GM19328 (cell line): ENCODE results near the gene UBL7.

Experiments
- ATAC-seq: cut with Tn5 transposase; IDR thresholded peaks from one replicate; pipeline ENCODE4 v1.9.1; 2021; ENCODE audit warnings: mild to moderate bottlenecking, moderate library complexity; ENCODE audit not compliant: unreplicated experiment

UBL7 gene

GRCh38 chr15:74410502-74410901 is 50.5 kb downstream of the UBL7 start:
- ATAC-seq, result no peak

GRCh38 chr15:74409225-74409624 is 51.7 kb downstream of the UBL7 start:
- ATAC-seq, result no peak

- ATAC-seq, result no peak
Measured at GRCh38 chr15:74408815-74409214, 52.1 kb downstream of the UBL7 start.

GRCh38 chr15:74408385-74408784 is 52.6 kb downstream of the UBL7 start:
- no peak for ATAC-seq

- ATAC-seq, result no peak
Measured at GRCh38 chr15:74406992-74407705, 53.8 kb downstream of the UBL7 start.

- ATAC-seq, result no peak
Measured at GRCh38 chr15:74406517-74406916, 54.4 kb downstream of the UBL7 start.

GRCh38 chr15:74405823-74406222 is 55.1 kb downstream of the UBL7 start:
- ATAC-seq, result no peak

GRCh38 chr15:74403991-74404563 is 56.9 kb downstream of the UBL7 start:
- ATAC-seq, result no peak

- ATAC-seq, result no peak
Measured at GRCh38 chr15:74403588-74403919, 57.4 kb downstream of the UBL7 start.

- ATAC-seq, result peak; percentile 34
Measured at GRCh38 chr15:74402873-74403587, 57.9 kb downstream of the UBL7 start.

- ATAC-seq, result no peak
Measured at GRCh38 chr15:74402337-74402841, 58.6 kb downstream of the UBL7 start.

- no peak for ATAC-seq
Measured at GRCh38 chr15:74400915-74401757, 59.8 kb downstream of the UBL7 start.

- ATAC-seq, result no peak
Measured at GRCh38 chr15:74400313-74400860, 60.6 kb downstream of the UBL7 start.

GRCh38 chr15:74399511-74400312 is 61.2 kb downstream of the UBL7 start:
- ATAC-seq, result no peak

- no peak for ATAC-seq
Measured at GRCh38 chr15:74399100-74399499, 61.9 kb downstream of the UBL7 start.

- ATAC-seq, result no peak
Measured at GRCh38 chr15:74398183-74398582, 62.8 kb downstream of the UBL7 start.

- no peak for ATAC-seq
Measured at GRCh38 chr15:74397239-74398068, 63.5 kb downstream of the UBL7 start.

GRCh38 chr15:74396445-74397238 is 64.3 kb downstream of the UBL7 start:
- peak; percentile 32 for ATAC-seq

- no peak for ATAC-seq
Measured at GRCh38 chr15:74396146-74396438, 64.9 kb downstream of the UBL7 start.
